H1 (cell line): Measurements from ENCODE around the gene ARHGAP15. TPM values are rescaled to one million over a fixed set of nuclear protein-coding genes. Genes with fewer than 3 reads are reported as not detected.

Experiments
- CTCF ChIA-PET: fragments of 300-600 bp; sonication (Branson Sonifier 250); formaldehyde crosslinking; loops from one replicate; lab custom pipeline; 2021; ENCODE audit not compliant: partially characterized antibody; lab: Charles Lee
- POLR2A ChIA-PET: fragments of 300-600 bp; sonication (Branson Sonifier 250); formaldehyde crosslinking; loops from one replicate; lab custom pipeline; 2021; ENCODE audit warnings: inconsistent platforms; ENCODE audit not compliant: partially characterized antibody; lab: Charles Lee
- DNase-seq, 2 experiments: peaks; one replicate each; pipeline versions ENCODE4 v3.0.0 to v3.0.0-alpha.2; 2010 to 2022; ENCODE audit warnings: low spot score in 2 of 2, low read depth in 1 of 2, mixed read lengths in 1 of 2
- FAIRE-seq: peaks from 2 replicates; lab custom pipeline; 2011; peaks lifted over from hg19 to GRCh38; lab: Jason Lieb, UNC
- H2AFZ ChIP-seq: 2 replicates; pipeline ENCODE4 v1.8.1; 2012; ENCODE audit warnings: low read length, inconsistent platforms
- H2AK5ac ChIP-seq: 2 replicates; pipeline ENCODE4 v1.6.1; 2013; ENCODE audit warnings: low read depth, low read length
- H2BK120ac ChIP-seq: replicated peaks from 2 replicates; pipeline ENCODE3; 2013; ENCODE audit warnings: low read depth, low read length, inconsistent platforms
- H2BK12ac ChIP-seq: 2 replicates; pipeline ENCODE4 v1.6.1; 2013; ENCODE audit warnings: low read depth, low read length
- H2BK15ac ChIP-seq: 2 replicates; pipeline ENCODE4 v1.6.1; 2013; ENCODE audit warnings: low read length
- H2BK20ac ChIP-seq: 2 replicates; pipeline ENCODE4 v1.6.1; 2013; ENCODE audit warnings: low read length
- H2BK5ac ChIP-seq: 2 replicates; pipeline ENCODE4 v1.6.1; 2013; ENCODE audit warnings: low read depth, low read length
- H3K14ac ChIP-seq: 2 replicates; pipeline ENCODE4 v1.6.1; 2013; ENCODE audit warnings: inconsistent platforms; ENCODE audit not compliant: insufficient read length
- H3K18ac ChIP-seq: 2 replicates; pipeline ENCODE4 v1.6.1; 2013; ENCODE audit warnings: low read length; ENCODE audit errors: extremely low read depth
- H3K23ac ChIP-seq: 2 replicates; pipeline ENCODE4 v1.6.1; 2013; ENCODE audit warnings: inconsistent platforms; ENCODE audit not compliant: insufficient read length
- H3K23me2 ChIP-seq: 2 replicates; pipeline ENCODE4 v1.6.1; 2013; ENCODE audit warnings: low read depth, low read length
- H3K27ac ChIP-seq: 2 replicates; pipeline ENCODE4 v1.6.1; 2011; ENCODE audit warnings: low read depth, low read length, inconsistent platforms
- H3K27me3 ChIP-seq, 4 experiments: replicated peaks in 1 of 4; 1 replicate in 1 of 4; 2 replicates in 3 of 4; pipeline versions ENCODE4 v1.6.1 to v1.8.1; 2011 to 2013; ENCODE audit warnings: low read length in 3 of 4, mild to moderate bottlenecking in 3 of 4, inconsistent platforms in 2 of 4, mixed read lengths in 2 of 4, moderate library complexity in 1 of 4; ENCODE audit not compliant: control insufficient read depth in 3 of 4, insufficient read depth in 3 of 4; ENCODE audit errors: extremely low read depth in 1 of 4
- H3K36me3 ChIP-seq, 4 experiments: 2 replicates each; pipeline versions ENCODE4 v1.6.1 to v1.8.1; 2011 to 2013; ENCODE audit warnings: mild to moderate bottlenecking in 4 of 4, low read length in 3 of 4, moderate library complexity in 2 of 4, control low read depth in 1 of 4, inconsistent platforms in 1 of 4; ENCODE audit not compliant: insufficient read depth in 4 of 4, control insufficient read depth in 2 of 4
- H3K4ac ChIP-seq: replicated peaks from 2 replicates; pipeline ENCODE3; 2013; ENCODE audit warnings: low read length, low read depth, mixed read lengths, inconsistent platforms; ENCODE audit not compliant: insufficient read length
- H3K4me1 ChIP-seq, 4 experiments: replicated peaks in 1 of 4; 1 replicate in 1 of 4; 2 replicates in 3 of 4; pipeline versions ENCODE4 v1.6.1 to v1.8.1; 2011 to 2013; ENCODE audit warnings: low read length in 3 of 4, inconsistent platforms in 2 of 4, mixed read lengths in 1 of 4; ENCODE audit not compliant: insufficient read depth in 4 of 4, control insufficient read depth in 3 of 4
- H3K4me2 ChIP-seq, 2 experiments: 2 replicates each; pipeline versions ENCODE4 v1.6.1 to v1.8.1; 2011 to 2013; ENCODE audit warnings: low read depth in 2 of 2, low read length in 2 of 2, control low read depth in 1 of 2, inconsistent platforms in 1 of 2, mild to moderate bottlenecking in 1 of 2; ENCODE audit not compliant: insufficient read depth in 1 of 2
- H3K4me3 ChIP-seq, 4 experiments: fragments of 200-600, 300-600 bp in 1 of 4; sonication (generic), shearing (Covaris generic), sonication (Bioruptor Twin) in 1 of 4; 2 replicates each; pipeline versions ENCODE4 v1.5.1 to v1.8.1; 2011 to 2016; ENCODE audit warnings: low read length in 4 of 4, low read depth in 3 of 4, control low read depth in 2 of 4, inconsistent platforms in 2 of 4, mild to moderate bottlenecking in 2 of 4, mixed read lengths in 1 of 4, moderate library complexity in 1 of 4; ENCODE audit not compliant: insufficient read depth in 2 of 4; ENCODE audit errors: extremely low read depth in 1 of 4
- H3K56ac ChIP-seq: replicated peaks from 2 replicates; pipeline ENCODE3; 2013; ENCODE audit warnings: low read depth, mild to moderate bottlenecking, mixed read lengths, low read length, inconsistent platforms; ENCODE audit not compliant: insufficient read length
- H3K79me1 ChIP-seq: 2 replicates; pipeline ENCODE4 v1.6.1; 2013; ENCODE audit warnings: low read depth, low read length, control low read depth
- H3K79me2 ChIP-seq, 2 experiments: 2 replicates each; pipeline versions ENCODE4 v1.6.1 to v1.8.1; 2012 to 2013; ENCODE audit warnings: low read length in 2 of 2, mild to moderate bottlenecking in 2 of 2, inconsistent platforms in 1 of 2; ENCODE audit not compliant: insufficient read depth in 2 of 2, control insufficient read depth in 1 of 2
- H3K9ac ChIP-seq, 4 experiments: replicated peaks in 1 of 4; 1 replicate in 1 of 4; 2 replicates in 3 of 4; pipeline versions ENCODE4 v1.6.1 to v1.8.1; 2011 to 2013; ENCODE audit warnings: low read depth in 3 of 4, low read length in 3 of 4, control low read depth in 2 of 4, mild to moderate bottlenecking in 2 of 4, moderate library complexity in 2 of 4, inconsistent platforms in 1 of 4; ENCODE audit errors: extremely low read depth in 1 of 4
- H3K9me3 ChIP-seq, 2 experiments: 2 replicates each; pipeline versions ENCODE4 v1.6.1 to v1.8.1; 2012 to 2013; ENCODE audit warnings: mild to moderate bottlenecking in 2 of 2, moderate library complexity in 2 of 2, control low read depth in 1 of 2, inconsistent platforms in 1 of 2, low read depth in 1 of 2, low read length in 1 of 2, mixed read lengths in 1 of 2; ENCODE audit not compliant: insufficient read depth in 2 of 2
- H4K20me1 ChIP-seq, 2 experiments: replicated peaks in 1 of 2; 2 replicates each; pipeline versions ENCODE3 to v1.8.1; 2011 to 2013; ENCODE audit warnings: inconsistent platforms in 2 of 2, low read length in 2 of 2, mild to moderate bottlenecking in 1 of 2; ENCODE audit not compliant: insufficient read depth in 2 of 2, control insufficient read depth in 1 of 2
- H4K5ac ChIP-seq: 2 replicates; pipeline ENCODE4 v1.6.1; 2013; ENCODE audit warnings: low read length, low read depth, mixed read lengths, inconsistent platforms; ENCODE audit not compliant: insufficient read length
- H4K8ac ChIP-seq: 2 replicates; pipeline ENCODE4 v1.8.0; 2013; ENCODE audit warnings: mild to moderate bottlenecking, moderate library complexity, low read length, inconsistent platforms; ENCODE audit not compliant: insufficient read depth; ENCODE audit errors: extremely low read depth
- H4K91ac ChIP-seq: replicated peaks from 2 replicates; pipeline ENCODE3; 2013; ENCODE audit warnings: low read length, mixed read lengths, inconsistent platforms; ENCODE audit not compliant: insufficient read length
- BACH1 ChIP-seq: IDR thresholded peaks from 2 replicates; pipeline ENCODE4 v1.6.1; 2012; ENCODE audit warnings: low read length, improper control_type of control experiment
- CEBPB ChIP-seq: IDR thresholded peaks from 2 replicates; pipeline ENCODE4 v1.6.1; 2012; ENCODE audit warnings: low read depth, low read length
- CTBP2 ChIP-seq: IDR thresholded peaks from 2 replicates; pipeline ENCODE4 v1.7.0; 2011; ENCODE audit warnings: borderline replicate concordance, mild to moderate bottlenecking, moderate library complexity, mixed read lengths, low read length; ENCODE audit not compliant: insufficient read depth, insufficient read length
- FOSL1 ChIP-seq: IDR thresholded peaks from 2 replicates; pipeline ENCODE4 v1.6.1; 2011; ENCODE audit warnings: mild to moderate bottlenecking, low read depth, low read length, moderate library complexity; ENCODE audit not compliant: insufficient read depth
- GABPA ChIP-seq: IDR thresholded peaks from 2 replicates; pipeline ENCODE4 v1.6.1; 2011; ENCODE audit warnings: mild to moderate bottlenecking, low read length, moderate library complexity, borderline replicate concordance; ENCODE audit not compliant: insufficient read depth
- HDAC2 ChIP-seq, 2 experiments: fragments of 300-600 bp in 1 of 2; sonication (generic) in 1 of 2; IDR thresholded peaks; 2 replicates each; pipeline ENCODE4 v1.6.1; 2011 to 2012; ENCODE audit warnings: low read depth in 2 of 2, low read length in 2 of 2, mild to moderate bottlenecking in 2 of 2, moderate library complexity in 2 of 2, borderline replicate concordance in 1 of 2, inconsistent platforms in 1 of 2
- KDM4A ChIP-seq: IDR thresholded peaks from one replicate; pipeline ENCODE4 v1.7.1; 2012; ENCODE audit warnings: low read depth, mild to moderate bottlenecking, moderate library complexity, low read length, inconsistent platforms; ENCODE audit not compliant: severe bottlenecking
- RXRA ChIP-seq: IDR thresholded peaks from 2 replicates; pipeline ENCODE4 v1.6.1; 2011; ENCODE audit warnings: low read depth, mild to moderate bottlenecking, low read length, moderate library complexity; ENCODE audit not compliant: insufficient read depth
- SP4 ChIP-seq: IDR thresholded peaks from 2 replicates; pipeline ENCODE4 v1.6.1; 2012; ENCODE audit warnings: low read length, inconsistent platforms
- SRF ChIP-seq: IDR thresholded peaks from 2 replicates; pipeline ENCODE4 v1.6.1; 2011; ENCODE audit warnings: mild to moderate bottlenecking, low read depth, low read length, moderate library complexity
- polyA plus RNA-seq, 7 experiments: library from polyadenylated mRNA; depleted of rRNA in 3 of 7; stranded (reverse) in 5 of 7; unstranded in 2 of 7; fragments of >200 nt in 5 of 7; fragments of 200-250 nt in 2 of 7; gene quantifications; 1 replicate in 5 of 7; 2 replicates in 1 of 7; 4 replicates in 1 of 7; pipeline versions ENCODE4 v1.2.1 to v1.2.3, GENCODE V29; 2011 to 2013; ENCODE audit warnings: missing spikeins in 2 of 7, mixed read lengths in 2 of 7
- total RNA-seq: library from RNA; stranded (reverse); fragmentation: NEBNext Ultra II Directional; extraction: Animal tissue kit (Norgen Biotek cat#: 25700); gene quantifications from 2 replicates; pipeline ENCODE4 v1.2.1, GENCODE V29; 2021

Gene ARHGAP15
- total and polyA plus RNA-seq, 2 of the 8 experiments (the other 6 are each of a cell fraction or from before 2014, with no cell fraction given) = not detected

- Histone ChIP-seq H2BK20ac (no peak overlapping the region), H2BK12ac (no peak overlapping the region), H3K4ac (no peak overlapping the region), H4K5ac (no peak overlapping the region), H3K23ac (no peak overlapping the region), H3K36me3 (no peaks in the 10 kb centered on the region), H3K18ac (no peak overlapping the region), H2AFZ (0 out of 2 replicates have a peak overlapping the region, but pooled peaks have one; percentile 36), H3K14ac (no peak overlapping the region), H2BK15ac (no peak overlapping the region), H3K9me3 (no peaks in the 10 kb centered on the region), H3K4me1 (no peaks in the 10 kb centered on the region), H3K79me1 (no peaks in the 10 kb centered on the region), H4K20me1 (no peaks in the 10 kb centered on the region), H2BK5ac (no peak overlapping the region), H4K91ac (no peak overlapping the region), H3K79me2 (no peaks in the 10 kb centered on the region), H2AK5ac (no peak overlapping the region), H2BK120ac (no peak overlapping the region), H4K8ac (no peak overlapping the region), H3K4me3 (no peak overlapping the region), H3K4me2 (no peak overlapping the region), H3K9ac (no peak overlapping the region), H3K23me2 (no peaks in the 10 kb centered on the region), H3K27ac (no peak overlapping the region), H3K56ac (no peak overlapping the region), H3K27me3 (no peaks in the 10 kb centered on the region)
- ChIA-PET CTCF (interaction anchor here (1.0 to 1.7 kb wide), 5 partner anchors 10 to 135 kb away, joined by 3 to 10 read pairs (median 4); no protein-coding TSS in a partner anchor), POLR2A (no interaction called here)
- no peak for DNase-seq
- no peak for FAIRE-seq
- no peak for TF ChIP-seq GABPA
- TF ChIP-seq SP4 = no peak
- TF ChIP-seq HDAC2 (IDR thresholded peaks at IDR 0.05; ENCODE audit: borderline replicate concordance in 1 of 2, low read depth in 2 of 2, low read length in 2 of 2) = no peak
- no peak for TF ChIP-seq SRF
- no peak for TF ChIP-seq CEBPB
- no peak for TF ChIP-seq BACH1
- TF ChIP-seq FOSL1 = no peak
- no peak for TF ChIP-seq CTBP2
- no peak for TF ChIP-seq KDM4A
- TF ChIP-seq RXRA = no peak
These were observed 18.8 kb downstream of the ARHGAP15 start for GRCh38 chr2:143148011-143148410.
